Measurements from ENCODE around the gene MTERF4. TPM values are rescaled to one million over a fixed set of nuclear protein-coding genes. Genes with fewer than 3 reads are reported as not detected.
"Not testable (repeated sequence)": the region's sequence is repeated elsewhere in the genome, so short reads cannot be mapped to it uniquely, and the experiment has no call there.

Gene MTERF4
- polyA plus RNA-seq, 3 donors = 66.2 to 81.5 (median 79.8) TPM

DNA sequence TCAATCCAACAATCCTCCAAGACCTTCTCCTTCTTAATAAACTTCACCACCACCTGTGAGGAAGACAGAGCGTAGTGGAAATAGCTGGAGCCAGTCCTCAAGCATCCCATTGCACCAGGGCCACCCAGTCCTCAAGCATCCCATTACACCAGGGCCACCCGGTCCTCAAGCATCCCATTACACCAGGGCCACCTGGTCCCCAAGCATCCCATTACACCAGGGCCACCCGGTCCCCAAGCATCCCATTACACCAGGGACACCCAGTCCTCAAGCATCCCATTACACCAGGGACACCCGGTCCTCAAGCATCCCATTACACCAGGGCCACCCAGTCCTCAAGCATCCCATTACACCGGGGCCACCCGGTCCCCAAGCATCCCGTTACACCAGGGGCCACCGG is 13.3 kb upstream of the MTERF4 start:
- no peak for DNase-seq

DNA sequence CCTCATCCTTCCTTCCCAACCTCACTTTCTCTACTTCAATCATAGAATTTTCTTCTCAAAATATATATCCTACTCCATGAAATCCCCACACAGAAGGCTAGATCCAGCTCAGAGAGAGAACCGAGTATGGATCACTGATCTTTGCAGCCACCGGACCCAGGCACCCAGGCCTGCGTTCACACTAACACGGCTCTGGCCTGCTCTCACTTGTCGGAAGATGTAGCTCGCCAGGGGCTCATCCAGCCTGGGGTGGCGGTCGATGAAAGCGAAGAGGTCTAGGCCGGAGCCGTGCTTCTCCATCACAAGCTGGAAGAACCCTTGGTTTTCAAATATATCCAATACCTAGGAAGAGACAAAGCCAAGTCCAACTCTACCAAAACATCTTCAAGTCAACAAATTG is 12.7 kb upstream of the MTERF4 start:
- no peak for DNase-seq

DNA sequence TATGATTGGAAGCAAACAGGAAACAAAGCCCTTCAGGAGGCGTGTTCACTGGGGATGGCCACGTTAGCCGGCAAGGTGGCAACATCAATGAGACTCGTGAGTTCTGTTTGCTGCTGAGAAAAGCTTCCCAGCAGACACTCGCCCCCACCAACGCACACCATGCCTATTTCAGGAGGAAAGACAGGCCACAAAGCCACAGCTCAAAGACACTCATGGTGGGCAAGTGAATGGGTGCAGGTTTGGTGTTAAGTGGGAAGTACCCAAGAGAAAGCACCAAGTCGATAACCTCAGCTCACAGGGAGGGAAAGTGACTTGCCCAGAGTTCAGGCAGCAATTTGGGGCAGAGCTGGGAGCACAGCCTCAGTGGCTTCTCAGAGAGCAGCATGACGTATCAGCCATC is 10.5 kb upstream of the MTERF4 start:
- DNase-seq = no peak

DNA sequence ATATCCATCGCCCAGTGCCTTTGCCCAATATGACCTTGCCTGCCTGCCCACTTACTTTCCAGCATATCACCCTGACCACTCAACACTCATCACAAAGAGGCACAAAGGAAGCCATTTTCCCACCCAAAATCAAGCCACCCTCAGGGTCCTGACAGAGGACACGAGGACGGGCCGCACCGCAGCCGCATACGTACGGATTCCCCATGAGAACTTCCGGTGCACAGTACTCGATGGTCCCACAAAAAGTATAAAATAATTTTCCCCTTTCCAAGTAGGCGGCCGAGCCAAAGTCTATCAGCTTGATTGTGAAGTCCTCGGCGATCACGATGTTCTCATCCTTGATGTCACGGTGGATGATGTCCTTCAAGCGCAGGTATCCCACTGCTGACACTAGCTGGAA is 10.0 kb upstream of the MTERF4 start:
- no peak for DNase-seq

DNA sequence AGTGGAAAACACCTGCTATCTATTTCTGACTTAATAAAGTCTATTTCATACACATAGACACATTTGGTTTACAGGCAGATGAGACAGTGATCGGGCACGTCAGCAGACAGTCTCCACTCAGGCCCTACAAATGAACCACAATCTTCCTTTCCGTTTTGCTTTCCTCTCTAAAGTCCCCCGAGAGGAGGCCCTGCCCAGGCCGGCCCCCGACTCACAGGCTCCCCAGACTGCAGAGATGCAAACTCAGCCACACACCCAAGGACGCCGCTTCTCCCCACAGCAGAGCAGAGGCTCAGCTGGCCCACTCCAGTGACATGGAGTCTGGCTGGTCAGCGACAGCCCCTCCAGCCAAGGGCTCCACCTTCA is 9.3 kb upstream of the MTERF4 start:
- no peak for DNase-seq

DNA sequence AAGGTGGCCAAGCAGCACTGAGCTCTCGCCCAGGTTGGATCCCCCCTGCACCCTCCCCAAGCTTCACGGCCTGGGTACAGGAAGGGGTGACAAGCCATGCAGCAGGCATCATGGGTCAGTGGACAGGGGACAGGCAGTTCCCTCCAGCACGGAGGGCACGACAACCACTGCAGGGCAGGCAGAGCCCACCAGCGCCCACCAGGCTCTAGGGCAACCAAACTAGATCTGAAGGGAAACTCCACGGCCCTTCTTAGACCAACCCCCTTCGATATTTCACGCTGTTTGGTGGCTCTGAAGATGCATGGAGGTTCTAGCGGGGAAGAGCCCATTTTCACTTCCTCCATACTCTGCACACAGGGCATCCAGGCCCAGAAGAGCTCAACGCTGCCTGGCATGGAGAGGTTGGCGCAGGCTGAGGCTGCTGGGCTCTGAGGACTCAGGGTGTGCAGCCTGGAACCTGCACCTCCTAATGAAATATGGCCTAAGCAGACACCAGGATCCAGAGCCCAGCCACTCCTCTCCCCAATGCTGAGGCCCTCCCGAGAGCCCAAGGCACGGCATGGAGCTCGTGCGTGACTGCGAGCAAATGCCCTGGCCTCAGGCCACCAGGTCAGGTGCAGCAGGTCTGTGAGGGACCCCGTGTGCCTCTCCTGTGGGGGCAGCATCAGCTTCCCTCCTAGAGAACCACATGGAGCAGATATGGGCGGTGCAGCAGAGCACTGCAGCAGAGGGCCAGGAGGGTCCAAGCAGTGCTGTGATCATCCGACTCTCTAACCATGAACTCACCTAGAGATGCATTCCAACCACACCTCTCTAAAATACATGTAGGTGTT is 8.7 kb upstream of the MTERF4 start:
- DNase-seq = no peak

DNA sequence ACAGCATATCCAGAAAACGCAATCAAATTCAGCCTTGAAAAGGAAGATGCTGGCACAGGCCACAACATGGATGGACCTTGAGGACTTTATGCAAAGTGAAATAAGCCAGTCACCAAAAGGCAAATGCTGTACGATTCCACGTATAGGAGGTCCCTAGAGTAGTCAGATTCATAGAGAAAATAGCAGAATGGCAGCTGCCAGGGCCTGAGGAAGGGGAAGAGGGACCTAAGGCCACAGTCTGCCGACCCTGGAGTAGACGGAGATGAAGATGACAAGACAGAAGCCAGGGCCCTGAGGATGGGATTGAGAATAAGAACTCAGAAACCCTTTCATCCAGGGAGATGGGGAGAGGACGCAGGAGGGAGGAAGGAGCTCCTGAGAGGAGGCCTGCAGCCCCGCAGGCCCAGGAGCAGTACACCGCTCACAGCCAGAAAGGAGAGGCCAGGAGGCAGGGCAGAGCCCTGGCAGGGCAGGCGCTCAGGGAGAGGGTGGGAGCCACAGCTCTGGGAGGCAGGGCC is 8.1 kb upstream of the MTERF4 start:
- no peak for DNase-seq

DNA sequence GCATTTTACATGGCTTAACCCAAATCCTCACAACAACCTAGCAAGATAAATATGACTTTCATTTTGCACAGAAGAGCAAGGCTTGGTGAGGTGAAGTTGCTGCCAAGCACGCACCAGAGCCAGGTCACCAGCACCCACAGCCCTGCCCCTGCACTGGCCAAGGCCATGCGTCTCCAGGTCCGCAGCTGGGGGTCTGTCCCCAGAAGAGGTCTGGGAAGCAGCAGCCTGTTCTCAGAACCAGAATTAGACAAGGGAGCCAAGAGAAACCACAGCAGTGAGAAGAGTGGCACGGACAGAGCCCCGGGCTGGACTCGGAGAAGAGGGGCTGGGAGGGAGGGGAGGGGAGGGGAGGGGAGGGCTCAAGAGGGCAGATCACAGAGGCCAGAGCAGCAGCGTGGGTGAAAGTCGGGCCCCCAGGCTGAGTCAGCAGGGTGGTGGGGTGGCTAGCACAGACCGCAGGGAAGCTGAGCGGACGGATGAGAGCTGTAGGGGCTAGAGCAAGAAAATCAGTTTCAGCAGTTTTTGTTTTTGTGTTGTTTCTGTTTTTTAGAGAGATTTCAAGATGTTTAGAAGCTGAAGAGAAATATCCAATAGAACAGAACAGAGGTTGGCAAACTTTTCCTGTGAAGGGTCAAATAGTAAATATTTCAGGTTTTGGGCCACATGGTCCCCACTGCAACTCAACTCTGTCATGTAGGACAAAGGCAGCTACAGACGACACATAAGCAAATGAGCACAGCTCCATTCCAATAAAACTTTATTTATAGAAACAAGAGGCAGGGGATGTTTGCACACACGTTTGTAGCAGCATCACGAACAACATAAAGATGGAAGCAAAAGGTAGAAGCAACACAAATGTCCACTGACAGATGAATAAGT is 7.4 kb upstream of the MTERF4 start:
- no peak for DNase-seq

DNA sequence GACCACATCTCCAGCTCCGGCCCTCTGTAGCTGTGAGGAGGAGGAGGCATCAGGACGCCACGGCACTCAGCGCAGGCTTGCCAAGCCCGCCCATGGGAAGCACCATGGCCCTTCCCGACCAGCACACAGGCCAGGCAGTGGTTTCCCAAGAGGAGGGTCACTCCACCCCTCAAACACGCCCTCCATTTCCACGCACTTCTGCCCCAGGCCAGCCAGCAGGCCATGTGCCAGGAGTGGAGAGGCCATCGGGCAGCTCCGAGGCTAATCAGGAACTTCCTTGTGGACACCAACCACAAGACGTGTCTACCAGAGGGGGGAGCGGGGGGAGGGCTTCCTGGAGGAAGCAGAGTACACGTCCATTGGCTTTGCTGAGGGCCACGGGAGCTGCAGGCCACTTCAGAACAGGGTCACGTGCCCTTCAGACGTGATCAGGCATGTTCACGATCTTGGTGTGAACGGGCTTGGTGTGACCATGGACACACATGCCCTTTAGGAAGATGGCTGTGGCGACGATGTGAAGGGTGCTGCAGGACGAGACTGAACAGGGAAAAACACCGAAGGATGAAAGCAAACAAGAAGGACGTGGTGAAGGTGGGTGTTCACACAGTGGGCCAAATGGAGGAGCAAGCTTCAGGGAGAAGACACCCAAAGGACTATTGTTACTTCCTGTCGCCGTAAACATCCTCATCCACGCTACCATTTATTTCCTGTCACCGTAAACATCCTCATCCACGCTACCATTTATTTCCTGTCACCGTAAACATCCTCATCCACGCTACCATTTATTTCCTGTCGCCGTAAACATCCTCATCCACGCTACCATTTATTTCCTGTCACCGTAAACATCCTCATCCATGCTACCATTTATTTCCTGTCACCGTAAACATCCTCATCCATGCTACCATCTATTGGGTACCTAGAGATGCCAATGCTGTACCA is 6.5 kb upstream of the MTERF4 start:
- no peak for DNase-seq

DNA sequence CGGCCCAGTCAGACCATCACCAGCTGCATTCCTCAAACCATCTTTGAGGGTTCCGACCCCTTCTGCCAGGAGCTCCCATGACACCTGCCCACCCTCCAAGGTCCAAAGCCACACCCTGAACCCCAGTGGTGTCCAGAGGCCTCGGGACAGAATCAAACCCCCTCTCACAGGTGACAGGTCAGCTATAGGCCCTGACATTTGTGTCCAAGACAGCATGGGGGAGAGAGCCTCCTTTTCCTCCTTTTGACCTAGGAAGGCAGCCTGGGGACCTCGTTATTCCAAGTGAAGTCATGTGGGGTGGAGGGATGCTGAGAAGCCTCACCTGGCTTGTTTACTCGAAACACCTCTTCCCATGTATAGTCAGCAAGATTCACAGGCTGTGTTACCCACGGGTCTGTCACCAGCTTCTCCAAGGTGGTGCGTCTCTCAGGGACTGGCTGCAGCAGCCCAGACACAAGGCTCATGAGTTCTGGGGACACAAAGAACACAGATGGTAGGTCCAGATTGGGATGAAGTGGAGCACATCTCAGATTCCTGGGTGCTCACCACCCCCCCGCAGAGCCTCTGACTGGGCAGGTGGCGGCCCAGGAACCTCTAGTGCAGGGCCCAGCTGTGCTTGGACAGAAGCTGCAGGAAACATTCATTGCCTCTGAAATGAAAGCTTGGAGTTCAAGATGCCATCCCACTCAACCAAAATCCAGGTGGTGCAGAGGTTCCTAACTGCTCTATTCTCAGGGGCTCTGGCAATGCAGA is 5.1 kb upstream of the MTERF4 start:
- no peak for DNase-seq

DNA sequence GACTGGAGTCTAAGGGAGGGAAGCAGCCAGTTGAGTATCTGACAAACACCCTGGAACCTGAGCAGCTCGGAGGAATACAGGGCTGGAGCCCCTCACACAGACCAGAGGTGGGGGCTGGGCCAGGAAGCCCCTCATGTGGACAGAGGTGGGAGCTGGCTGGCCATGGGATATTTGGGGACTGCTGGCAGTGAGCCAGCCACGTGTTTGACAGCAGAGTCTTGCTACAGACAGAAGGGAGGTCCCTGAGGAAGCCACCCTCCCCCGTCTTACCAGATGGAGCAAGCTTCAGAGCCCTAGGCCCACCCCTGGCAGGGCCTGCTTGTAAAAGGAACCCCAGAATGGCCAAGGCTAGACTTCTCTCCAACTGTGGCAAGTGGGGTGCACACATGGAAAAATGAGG is 3.6 kb upstream of the MTERF4 start:
- no peak for DNase-seq

DNA sequence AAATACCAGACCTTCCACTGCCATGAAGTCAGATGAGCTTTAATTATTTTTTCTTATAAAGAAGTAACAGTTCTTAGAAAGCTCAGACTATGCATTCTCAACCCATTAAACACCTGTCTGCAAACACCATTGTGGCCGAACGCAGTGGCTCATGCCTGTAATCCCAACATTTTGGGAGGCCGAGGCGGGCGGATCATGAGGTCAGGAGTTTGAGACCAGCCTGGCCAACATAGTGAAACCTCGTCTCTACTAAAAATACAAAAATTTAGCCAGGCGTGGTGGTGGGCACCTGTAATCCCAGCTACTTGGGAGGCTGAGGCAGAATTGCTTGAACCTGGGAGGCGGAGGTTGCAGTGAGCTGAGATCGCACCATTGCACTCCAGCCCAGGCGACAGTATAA is 2.5 kb upstream of the MTERF4 start:
- DNase-seq = not testable (repeated sequence)

DNA sequence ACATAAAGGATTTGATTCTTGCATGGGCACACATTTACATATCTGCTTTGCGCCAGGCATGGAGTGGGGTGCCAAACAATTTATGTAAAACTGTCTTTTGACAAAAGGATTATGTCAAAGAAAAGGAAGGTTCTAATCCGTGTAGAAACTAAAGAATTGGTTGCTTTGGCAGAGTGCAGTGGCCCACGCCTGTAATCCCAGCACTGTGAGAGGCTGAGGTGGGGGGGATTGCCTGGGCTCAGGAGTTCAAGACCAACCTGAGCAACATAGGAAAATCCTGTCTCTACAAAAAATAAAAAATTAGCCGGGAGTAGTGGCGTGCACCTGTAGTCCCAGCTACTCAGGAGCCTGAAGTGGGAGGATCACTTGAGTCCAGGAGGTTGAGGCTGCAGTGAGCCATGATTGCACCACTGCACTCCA is 1.1 kb upstream of the MTERF4 start:
- no peak for DNase-seq

DNA sequence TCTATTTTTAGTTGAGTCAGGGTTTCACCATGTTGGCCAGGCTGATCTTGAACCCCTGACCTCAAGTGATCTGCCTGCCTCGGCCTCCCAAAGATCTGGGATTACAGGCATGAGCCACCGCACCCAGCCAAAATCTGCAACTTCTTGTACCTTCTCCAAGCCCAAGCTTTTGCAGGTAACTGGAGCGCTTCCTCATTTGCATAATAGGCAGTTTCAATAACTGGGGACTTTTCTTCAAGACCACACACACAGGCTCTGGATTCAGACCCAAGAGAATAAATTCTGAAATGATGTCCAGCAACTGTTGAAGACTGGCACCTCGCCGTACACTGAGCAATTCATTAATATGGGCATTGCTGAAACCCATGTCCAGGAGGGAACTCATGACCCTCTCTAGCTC is 2.8 kb downstream of the MTERF4 start:
- DNase-seq = no peak

DNA sequence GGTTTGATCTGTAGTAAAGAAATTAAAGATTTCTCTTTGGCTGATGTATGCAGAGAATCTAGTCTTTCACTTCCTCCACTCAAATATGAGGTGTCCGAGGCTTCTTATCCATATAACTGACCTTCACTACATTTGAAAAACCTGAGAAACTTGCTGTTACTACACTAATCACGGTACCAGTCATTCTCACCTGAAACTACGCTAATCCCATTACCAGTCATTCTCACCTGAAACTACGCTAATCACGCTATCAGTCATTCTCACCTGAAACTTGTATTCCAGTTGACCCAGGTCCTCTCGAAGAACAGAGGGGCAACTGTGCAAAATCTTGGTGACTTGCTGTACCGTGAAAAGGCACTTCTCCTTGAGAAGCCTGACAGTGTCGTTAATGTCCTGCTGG is 5.1 kb downstream of the MTERF4 start:
- no peak for DNase-seq

DNA sequence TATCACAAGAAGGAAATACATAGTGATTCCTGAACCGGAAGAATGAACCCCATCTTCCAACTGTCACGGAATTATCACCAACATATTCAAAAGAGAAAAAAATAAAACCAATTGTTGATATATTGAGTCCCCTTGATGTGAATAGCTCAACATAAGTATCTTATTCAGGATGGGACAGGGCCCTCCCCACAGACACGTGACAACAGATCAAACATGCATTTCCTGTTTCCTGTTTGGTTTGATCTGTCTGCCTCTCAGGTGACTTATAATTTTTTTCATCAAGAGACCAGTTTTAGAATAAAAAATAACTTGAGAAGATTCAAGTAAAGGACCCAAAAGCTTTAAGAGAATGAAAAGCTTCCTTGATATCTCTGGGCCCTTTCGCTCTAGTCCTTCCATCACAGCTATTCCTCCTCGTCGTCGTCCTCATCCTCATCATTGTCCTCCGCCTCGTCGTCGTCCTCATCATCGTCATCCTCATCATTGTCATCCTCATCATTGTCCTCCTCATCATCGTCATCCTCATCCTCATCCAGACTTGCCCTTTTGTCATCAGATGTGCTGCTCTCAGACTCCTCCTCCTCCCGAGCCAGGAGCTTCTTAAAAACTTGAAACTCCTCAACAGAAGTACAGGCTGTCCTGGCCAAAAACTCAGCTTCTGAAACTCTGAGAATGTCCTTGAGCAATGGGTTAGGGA is 6.3 kb downstream of the MTERF4 start:
- no peak for DNase-seq

DNA sequence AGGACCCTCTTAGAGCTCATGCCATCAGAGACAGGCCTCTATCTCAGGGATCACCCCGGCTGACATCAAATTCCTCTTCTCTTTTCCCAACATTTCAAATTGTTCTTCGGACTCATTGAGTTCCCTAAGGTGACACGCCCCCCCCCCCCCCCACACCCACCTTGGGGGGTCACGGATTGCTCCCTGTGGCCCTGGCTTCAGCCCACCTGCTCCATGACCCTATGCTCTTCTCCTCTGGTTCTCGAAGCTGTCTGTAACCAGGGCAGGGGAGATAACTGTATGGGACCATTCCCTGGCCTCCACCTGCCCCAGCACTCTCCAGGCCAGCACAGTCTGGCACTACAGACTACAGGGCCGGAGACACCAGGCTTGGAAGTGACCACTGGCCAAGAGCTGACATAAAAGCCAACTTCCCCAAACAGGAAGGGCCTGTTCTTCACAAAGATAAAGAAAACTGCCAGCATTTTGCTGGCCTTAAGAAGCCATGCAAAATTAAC is 7.1 kb downstream of the MTERF4 start:
- DNase-seq = no peak

DNA sequence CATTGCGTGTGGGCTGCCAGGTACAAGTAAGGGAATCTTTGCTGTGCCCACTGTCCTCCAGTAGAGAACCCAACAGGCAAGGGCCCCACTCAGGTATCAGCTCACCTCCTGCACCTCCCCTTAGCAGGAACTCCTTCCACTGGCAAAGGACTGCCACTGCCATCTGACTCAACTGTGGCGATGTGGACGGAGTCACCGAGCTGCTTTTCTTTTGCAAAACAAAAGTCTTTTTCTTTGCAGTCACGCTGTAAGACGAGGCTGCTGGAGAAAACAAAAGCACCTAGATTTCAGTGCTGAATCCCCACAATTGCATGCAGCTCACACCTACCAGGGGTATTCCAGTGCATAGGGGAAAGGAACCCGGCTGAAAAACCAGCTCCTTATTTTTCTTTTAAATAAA is 7.9 kb downstream of the MTERF4 start:
- no peak for DNase-seq

DNA sequence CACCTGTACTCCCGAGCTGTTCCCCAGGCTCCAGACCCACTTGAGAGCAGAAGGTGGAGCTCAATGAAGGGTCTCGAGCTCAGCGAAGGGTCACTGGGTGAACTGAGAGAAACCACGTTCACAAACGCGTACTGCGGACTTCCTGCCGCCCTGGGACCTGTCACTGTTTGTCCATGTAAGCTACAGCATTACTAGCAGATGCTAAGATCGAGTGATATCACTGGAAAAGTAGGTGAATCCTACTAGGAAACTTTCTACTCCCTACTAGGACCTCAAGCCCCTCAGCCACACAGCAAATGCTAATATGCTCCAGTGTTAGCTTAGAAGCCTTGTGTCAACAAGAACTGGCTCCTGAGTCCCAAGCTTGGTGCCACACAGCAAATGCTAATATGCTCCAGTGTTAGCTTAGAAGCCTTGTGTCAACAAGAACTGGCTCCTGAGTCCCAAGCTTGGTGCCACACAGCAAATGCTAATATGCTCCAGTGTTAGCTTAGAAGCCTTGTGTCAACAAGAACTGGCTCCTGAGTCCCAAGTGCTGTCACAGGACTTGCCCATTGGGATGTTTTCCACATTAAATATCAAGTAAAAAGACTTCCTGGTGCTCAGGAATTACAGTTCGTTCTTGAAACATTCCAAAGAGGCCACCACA is 8.8 kb downstream of the MTERF4 start:
- not testable (repeated sequence) for DNase-seq

DNA sequence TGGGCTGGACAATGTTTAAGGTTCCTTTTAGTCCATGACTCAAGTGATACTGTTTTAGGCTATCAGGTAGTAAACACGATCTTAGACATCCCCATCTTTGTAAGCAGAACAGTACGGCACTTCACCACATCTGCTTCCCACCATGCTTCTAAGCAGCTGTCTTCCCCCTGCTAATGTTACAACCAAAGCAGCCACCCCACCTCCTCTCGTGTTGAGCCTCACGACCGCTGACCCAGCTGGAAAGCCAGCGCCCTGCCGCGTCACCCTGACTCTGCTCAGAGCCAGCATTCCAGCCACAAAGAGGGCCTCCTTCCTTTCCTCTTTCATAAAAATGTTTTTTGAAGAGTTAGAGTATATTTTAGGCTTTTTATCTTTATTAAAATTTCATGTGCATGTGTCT is 9.4 kb downstream of the MTERF4 start:
- no peak for DNase-seq

Measured in renal pelvis (tissue), 4 donors.